ENCODE measurements around the gene SLC38A2.
"Not testable (repeated sequence)": the region's sequence is repeated elsewhere in the genome, so short reads cannot be mapped to it uniquely, and the experiment has no call there.

The SLC38A2 gene

GRCh38 chr12:46325075-46325474, 47.5 kb downstream of the SLC38A2 start:
- H4K8ac ChIP-seq (ENCODE audit: low read depth, low read length); H3K36me3 ChIP-seq (ENCODE audit: control insufficient read depth in 1 of 2, insufficient read depth in 2 of 2, low read length in 2 of 2); H3K79me1 ChIP-seq (ENCODE audit: low read length); H3K9me3 ChIP-seq (ENCODE audit: insufficient read depth, low read depth, low read length); H3K79me2 ChIP-seq (ENCODE audit: control insufficient read depth, insufficient read depth, low read length, poor library complexity); H3K23ac ChIP-seq (ENCODE audit: low read length); H3K18ac ChIP-seq (ENCODE audit: low read length); H2AK5ac ChIP-seq (ENCODE audit: low read length); H4K12ac ChIP-seq (ENCODE audit: low read depth, low read length); H3K9ac ChIP-seq (ENCODE audit: low read length); H3K14ac ChIP-seq (ENCODE audit: low read length); H3K27ac ChIP-seq (ENCODE audit: low read depth, low read length); H2BK12ac ChIP-seq (ENCODE audit: low read length); H4K91ac ChIP-seq (ENCODE audit: low read depth, low read length); H2AFZ ChIP-seq (ENCODE audit: insufficient read depth, low read length, poor library complexity); H2BK5ac ChIP-seq (ENCODE audit: low read depth, low read length, poor library complexity); H3K4ac ChIP-seq (ENCODE audit: low read depth, low read length); DNase-seq; H2BK120ac ChIP-seq (ENCODE audit: insufficient read depth, low read length, poor library complexity); H3K4me1 ChIP-seq (ENCODE audit: control insufficient read depth in 1 of 2, insufficient read depth in 2 of 2, low read length in 2 of 2); H3K27me3 ChIP-seq (ENCODE audit: insufficient read depth, low read length); H3K4me2 ChIP-seq (ENCODE audit: low read length); H3K4me3 ChIP-seq (ENCODE audit: low read depth, low read length): not testable (repeated sequence)
- no CpG with 5 or more reads among the region's 5 CpGs for WGBS (ENCODE audit: extremely low coverage, insufficient coverage, insufficient read length)

- Histone ChIP-seq H2BK5ac (ENCODE audit: low read depth, low read length, poor library complexity) (peak overlapping the region; percentile 5), H3K23ac (ENCODE audit: low read length) (no peak overlapping the region), H3K79me2 (ENCODE audit: control insufficient read depth, insufficient read depth, low read length, poor library complexity) (no peaks in the 10 kb centered on the region), H2BK120ac (ENCODE audit: insufficient read depth, low read length, poor library complexity) (no peak overlapping the region), H2AK5ac (ENCODE audit: low read length) (no peak overlapping the region), H4K12ac (ENCODE audit: low read depth, low read length) (no peak overlapping the region), H3K4ac (ENCODE audit: low read depth, low read length) (no peak overlapping the region), H3K4me1 (ENCODE audit: control insufficient read depth in 1 of 2, insufficient read depth in 2 of 2, low read length in 2 of 2) (no peaks in the 10 kb centered on the region), H3K36me3 (ENCODE audit: control insufficient read depth in 1 of 2, insufficient read depth in 2 of 2, low read length in 2 of 2) (no peaks in the 10 kb centered on the region), H3K27ac (ENCODE audit: low read depth, low read length) (no peak overlapping the region), H4K8ac (ENCODE audit: low read depth, low read length) (no peak overlapping the region), H3K79me1 (ENCODE audit: low read length) (no peaks in the 10 kb centered on the region), H3K4me3 (ENCODE audit: low read depth, low read length) (no peak overlapping the region), H2BK12ac (ENCODE audit: low read length) (no peak overlapping the region), H4K91ac (ENCODE audit: low read depth, low read length) (no peak overlapping the region), H3K4me2 (ENCODE audit: low read length) (no peak overlapping the region), H3K18ac (ENCODE audit: low read length) (no peak overlapping the region), H2AFZ (ENCODE audit: insufficient read depth, low read length, poor library complexity) (no peak overlapping the region), H3K14ac (ENCODE audit: low read length) (no peak overlapping the region), H3K27me3 (ENCODE audit: insufficient read depth, low read length) (no peaks in the 10 kb centered on the region), H3K9ac (ENCODE audit: low read length) (no peak overlapping the region), H3K9me3 (ENCODE audit: insufficient read depth, low read depth, low read length) (peaks cover 2% of the 10 kb centered on the region)
- no CpG with 5 or more reads among the region's 1 CpG for WGBS (ENCODE audit: extremely low coverage, insufficient coverage, insufficient read length)
- no peak for DNase-seq
Observed at GRCh38 chr12:46320731-46321130, 51.8 kb downstream of the SLC38A2 start.

GRCh38 chr12:46318037-46318436, 54.5 kb downstream of the SLC38A2 start:
- H3K27ac ChIP-seq (ENCODE audit: low read depth, low read length): no peak overlapping the region
- no peak overlapping the region for H3K18ac ChIP-seq (ENCODE audit: low read length)
- no peak overlapping the region for H3K4ac ChIP-seq (ENCODE audit: low read depth, low read length)
- no peaks in the 10 kb centered on the region for H3K27me3 ChIP-seq (ENCODE audit: insufficient read depth, low read length)
- no peaks in the 10 kb centered on the region for H3K4me1 ChIP-seq (ENCODE audit: control insufficient read depth in 1 of 2, insufficient read depth in 2 of 2, low read length in 2 of 2)
- no peak overlapping the region for H2AFZ ChIP-seq (ENCODE audit: insufficient read depth, low read length, poor library complexity)
- H2BK12ac ChIP-seq (ENCODE audit: low read length): no peak overlapping the region
- H3K23ac ChIP-seq (ENCODE audit: low read length): no peak overlapping the region
- WGBS (ENCODE audit: extremely low coverage, insufficient coverage, insufficient read length): no CpG with 5 or more reads among the region's 5 CpGs
- no peak overlapping the region for H3K4me3 ChIP-seq (ENCODE audit: low read depth, low read length)
- H2BK5ac ChIP-seq (ENCODE audit: low read depth, low read length, poor library complexity): no peak overlapping the region
- H4K91ac ChIP-seq (ENCODE audit: low read depth, low read length): no peak overlapping the region
- H4K12ac ChIP-seq (ENCODE audit: low read depth, low read length): no peak overlapping the region
- no peak overlapping the region for H3K14ac ChIP-seq (ENCODE audit: low read length)
- no peaks in the 10 kb centered on the region for H3K36me3 ChIP-seq (ENCODE audit: control insufficient read depth in 1 of 2, insufficient read depth in 2 of 2, low read length in 2 of 2)
- H4K8ac ChIP-seq (ENCODE audit: low read depth, low read length): no peak overlapping the region
- H2BK120ac ChIP-seq (ENCODE audit: insufficient read depth, low read length, poor library complexity): no peak overlapping the region
- H3K9me3 ChIP-seq (ENCODE audit: insufficient read depth, low read depth, low read length): no peaks in the 10 kb centered on the region
- no peak overlapping the region for H3K4me2 ChIP-seq (ENCODE audit: low read length)
- H2AK5ac ChIP-seq (ENCODE audit: low read length): no peak overlapping the region
- DNase-seq: no peak
- H3K9ac ChIP-seq (ENCODE audit: low read length): no peak overlapping the region
- H3K79me1 ChIP-seq (ENCODE audit: low read length): no peaks in the 10 kb centered on the region
- H3K79me2 ChIP-seq (ENCODE audit: control insufficient read depth, insufficient read depth, low read length, poor library complexity): no peaks in the 10 kb centered on the region
